DND-41 (cell line): ENCODE measurements around the gene ADAMTS12.

Source experiments
- ATAC-seq: fragments of 200-7000 bp; cut with Tn5 transposase; 3 replicates; pipeline ENCODE4 v1.9.1; 2021; ENCODE audit warnings: low read depth; ENCODE audit not compliant: insufficient read depth
- DNase-seq: peaks from one replicate; pipeline ENCODE4 v3.0.0-alpha.2; 2020
- H2AFZ ChIP-seq: 2 replicates; pipeline ENCODE4 v1.6.0; 2012; ENCODE audit warnings: low read depth, low read length
- H3K27ac ChIP-seq: 2 replicates; pipeline ENCODE4 v1.5.1; 2012; ENCODE audit warnings: low read length, inconsistent platforms
- H3K27me3 ChIP-seq: fragments of 200-600 bp; sonication (generic); 2 replicates; pipeline ENCODE4 v1.6.0; 2012; ENCODE audit warnings: low read length, mild to moderate bottlenecking, inconsistent platforms; ENCODE audit not compliant: insufficient read depth, poor library complexity
- H3K36me3 ChIP-seq: 2 replicates; pipeline ENCODE4 v1.5.1; 2012; ENCODE audit warnings: low read length, inconsistent platforms; ENCODE audit not compliant: insufficient read depth
- H3K4me1 ChIP-seq: 2 replicates; pipeline ENCODE4 v1.5.1; 2012; ENCODE audit warnings: mild to moderate bottlenecking, low read length; ENCODE audit not compliant: insufficient read depth
- H3K4me2 ChIP-seq: 2 replicates; pipeline ENCODE4 v1.6.0; 2012; ENCODE audit warnings: mild to moderate bottlenecking, moderate library complexity, low read length, inconsistent platforms; ENCODE audit not compliant: insufficient read depth
- H3K4me3 ChIP-seq, 2 experiments: fragments of 200-600 bp in 1 of 2; shearing (Covaris generic) in 1 of 2; 2 replicates each; pipeline ENCODE4 v1.5.1; 2012 to 2016; ENCODE audit warnings: inconsistent platforms in 2 of 2, low read length in 2 of 2, mild to moderate bottlenecking in 2 of 2, low read depth in 1 of 2, moderate library complexity in 1 of 2
- H3K79me2 ChIP-seq: 2 replicates; pipeline ENCODE4 v1.6.0; 2012; ENCODE audit warnings: low read length, inconsistent platforms; ENCODE audit not compliant: insufficient read depth
- H3K9ac ChIP-seq: 2 replicates; pipeline ENCODE4 v1.6.0; 2012; ENCODE audit warnings: low read depth, mild to moderate bottlenecking, inconsistent platforms, low read length, moderate library complexity
- H3K9me3 ChIP-seq: 2 replicates; pipeline ENCODE4 v1.5.1; 2012; ENCODE audit warnings: low read length, moderate library complexity, mild to moderate bottlenecking, inconsistent platforms; ENCODE audit not compliant: insufficient read depth, severe bottlenecking
- H4K20me1 ChIP-seq: 2 replicates; pipeline ENCODE4 v1.6.0; 2012; ENCODE audit warnings: low read length; ENCODE audit not compliant: insufficient read depth
- EZH2 ChIP-seq: IDR thresholded peaks from 3 replicates; pipeline ENCODE4 v1.6.1; 2012; ENCODE audit warnings: borderline replicate concordance, low read depth, mild to moderate bottlenecking, moderate library complexity, low read length, inconsistent platforms; ENCODE audit not compliant: severe bottlenecking
- TF ChIP-seq, protein P1 (sequence below): IDR thresholded peaks from 2 replicates; pipeline ENCODE4 v1.5.1; 2012; ENCODE audit warnings: borderline replicate concordance, low read length, moderate library complexity, mild to moderate bottlenecking; ENCODE audit not compliant: poor library complexity, severe bottlenecking; ENCODE audit errors: extremely low read depth

The ADAMTS12 gene

DNA sequence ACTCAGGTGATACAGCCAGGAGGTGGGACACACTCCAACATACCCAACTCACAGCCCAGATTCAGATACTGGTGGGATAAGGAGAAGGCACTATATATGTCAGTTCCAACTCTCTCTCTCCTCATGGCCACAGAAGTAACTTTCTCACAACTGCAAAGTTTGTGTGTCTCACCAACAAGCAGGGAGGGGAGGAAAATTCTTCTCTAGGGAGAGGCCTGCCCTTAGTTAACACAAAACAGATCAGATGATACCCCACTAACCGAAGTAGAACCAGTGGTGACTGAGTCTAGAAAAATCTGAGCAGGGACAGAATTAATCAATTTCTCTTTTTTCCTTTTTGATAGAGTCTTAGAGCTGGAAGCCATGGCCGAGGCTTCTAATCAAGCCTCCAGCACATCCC lies 133.1 kb downstream of the ADAMTS12 start:
- no peaks in the 10 kb centered on the region for H3K27me3 ChIP-seq
- H3K4me3 ChIP-seq, result no peak overlapping the region
- no peaks in the 10 kb centered on the region for H3K4me1 ChIP-seq
- H3K27ac ChIP-seq, result no peak overlapping the region
- no peak for ATAC-seq
- H4K20me1 ChIP-seq, result no peaks in the 10 kb centered on the region
- no peak overlapping the region for H2AFZ ChIP-seq
- no peaks in the 10 kb centered on the region for H3K36me3 ChIP-seq
- TF ChIP-seq EZH2, result no peak
- TF ChIP-seq, protein P1, sequence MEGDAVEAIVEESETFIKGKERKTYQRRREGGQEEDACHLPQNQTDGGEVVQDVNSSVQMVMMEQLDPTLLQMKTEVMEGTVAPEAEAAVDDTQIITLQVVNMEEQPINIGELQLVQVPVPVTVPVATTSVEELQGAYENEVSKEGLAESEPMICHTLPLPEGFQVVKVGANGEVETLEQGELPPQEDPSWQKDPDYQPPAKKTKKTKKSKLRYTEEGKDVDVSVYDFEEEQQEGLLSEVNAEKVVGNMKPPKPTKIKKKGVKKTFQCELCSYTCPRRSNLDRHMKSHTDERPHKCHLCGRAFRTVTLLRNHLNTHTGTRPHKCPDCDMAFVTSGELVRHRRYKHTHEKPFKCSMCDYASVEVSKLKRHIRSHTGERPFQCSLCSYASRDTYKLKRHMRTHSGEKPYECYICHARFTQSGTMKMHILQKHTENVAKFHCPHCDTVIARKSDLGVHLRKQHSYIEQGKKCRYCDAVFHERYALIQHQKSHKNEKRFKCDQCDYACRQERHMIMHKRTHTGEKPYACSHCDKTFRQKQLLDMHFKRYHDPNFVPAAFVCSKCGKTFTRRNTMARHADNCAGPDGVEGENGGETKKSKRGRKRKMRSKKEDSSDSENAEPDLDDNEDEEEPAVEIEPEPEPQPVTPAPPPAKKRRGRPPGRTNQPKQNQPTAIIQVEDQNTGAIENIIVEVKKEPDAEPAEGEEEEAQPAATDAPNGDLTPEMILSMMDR, result no peak
- no peaks in the 10 kb centered on the region for H3K9me3 ChIP-seq
- DNase-seq, result no peak
- H3K9ac ChIP-seq, result no peak overlapping the region
- H3K4me2 ChIP-seq, result no peak overlapping the region
- H3K79me2 ChIP-seq, result no peaks in the 10 kb centered on the region

DNA sequence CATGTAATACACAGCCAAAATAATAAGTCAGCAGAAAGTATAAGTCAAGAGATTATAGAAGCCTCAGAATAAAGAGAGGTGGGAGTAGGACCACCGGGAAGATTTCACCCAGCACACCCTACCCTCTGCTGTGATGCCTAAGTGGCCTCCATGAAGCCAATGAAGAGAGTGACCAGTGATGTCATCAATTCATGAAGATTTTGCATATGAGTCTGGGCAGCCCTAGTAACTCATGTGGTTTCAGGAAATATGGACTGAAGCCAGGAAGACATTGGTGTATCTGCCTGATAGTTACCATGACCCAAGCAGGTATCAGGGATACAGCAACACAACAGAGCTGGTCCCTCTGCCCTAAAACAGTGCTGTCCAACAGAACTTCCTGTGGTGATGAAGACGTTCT lies 135.3 kb downstream of the ADAMTS12 start:
- Histone ChIP-seq H3K27me3 (no peaks in the 10 kb centered on the region), H3K4me2 (no peak overlapping the region), H3K27ac (no peak overlapping the region), H3K79me2 (no peaks in the 10 kb centered on the region), H3K9me3 (no peaks in the 10 kb centered on the region), H2AFZ (no peak overlapping the region), H3K4me3 (no peak overlapping the region), H4K20me1 (no peaks in the 10 kb centered on the region), H3K4me1 (no peaks in the 10 kb centered on the region), H3K9ac (no peak overlapping the region), H3K36me3 (no peaks in the 10 kb centered on the region)
- no peak for ATAC-seq
- DNase-seq, result no peak
- no peak for TF ChIP-seq EZH2
- TF ChIP-seq, protein P1, result no peak

DNA sequence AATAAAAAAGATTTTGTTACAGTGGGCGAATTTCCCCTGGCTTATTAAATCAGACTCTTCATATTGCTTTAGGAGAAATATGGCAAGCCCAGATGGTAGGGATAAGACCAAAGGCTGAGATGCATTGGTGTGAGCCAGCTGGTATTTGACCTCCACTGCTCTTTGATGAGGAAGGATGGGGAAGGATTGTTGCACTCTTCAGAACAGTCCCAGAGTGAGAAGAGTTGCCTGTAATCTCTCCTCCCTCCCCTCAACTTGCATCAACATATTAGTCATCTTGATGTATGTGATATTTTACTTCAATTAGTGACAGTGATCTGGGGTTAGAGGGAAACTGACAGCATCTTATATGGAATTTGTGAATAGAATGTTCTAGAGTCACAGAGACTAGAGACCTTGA lies 136.6 kb downstream of the ADAMTS12 start:
- Histone ChIP-seq H3K27me3 (no peaks in the 10 kb centered on the region), H3K79me2 (no peaks in the 10 kb centered on the region), H2AFZ (no peak overlapping the region), H3K9me3 (no peaks in the 10 kb centered on the region), H3K27ac (no peak overlapping the region), H3K4me2 (no peak overlapping the region), H3K36me3 (no peaks in the 10 kb centered on the region), H3K4me1 (no peaks in the 10 kb centered on the region), H4K20me1 (no peaks in the 10 kb centered on the region), H3K9ac (no peak overlapping the region), H3K4me3 (no peak overlapping the region)
- ATAC-seq (no peak), DNase-seq (no peak)
- TF ChIP-seq, protein P1, result no peak
- TF ChIP-seq EZH2, result no peak

DNA sequence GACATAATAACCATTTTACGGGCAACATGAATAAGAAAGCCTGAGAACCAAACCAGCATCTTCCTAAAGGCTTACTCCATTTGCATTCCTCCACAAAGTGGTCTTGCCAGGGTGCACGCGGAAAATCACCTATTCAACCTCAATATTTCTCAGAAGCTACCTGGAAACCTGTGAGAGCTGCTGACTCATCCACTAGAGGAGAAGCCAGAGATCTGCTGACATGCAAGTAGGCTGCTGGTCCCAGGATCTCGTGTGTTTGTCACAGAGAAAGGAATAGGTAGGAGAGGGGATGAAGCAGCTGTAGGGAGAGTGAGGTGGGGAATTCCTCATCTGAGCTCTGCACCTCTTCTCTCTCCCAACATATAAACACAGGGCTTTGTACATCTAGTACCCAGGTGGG lies 138.1 kb downstream of the ADAMTS12 start:
- no peaks in the 10 kb centered on the region for H3K9me3 ChIP-seq
- DNase-seq (no peak), ATAC-seq (no peak)
- no peaks in the 10 kb centered on the region for H3K27me3 ChIP-seq
- no peaks in the 10 kb centered on the region for H4K20me1 ChIP-seq
- H2AFZ ChIP-seq, result no peak overlapping the region
- H3K27ac ChIP-seq, result no peak overlapping the region
- TF ChIP-seq, protein P1, result no peak
- TF ChIP-seq EZH2, result no peak
- H3K9ac ChIP-seq, result no peak overlapping the region
- no peak overlapping the region for H3K4me2 ChIP-seq
- H3K36me3 ChIP-seq, result no peaks in the 10 kb centered on the region
- no peaks in the 10 kb centered on the region for H3K4me1 ChIP-seq
- no peak overlapping the region for H3K4me3 ChIP-seq
- H3K79me2 ChIP-seq, result no peaks in the 10 kb centered on the region
